GM21390 (cell line): ENCODE data around the gene CCDC3.

Source experiments
- ATAC-seq: cut with Tn5 transposase; IDR thresholded peaks from one replicate; pipeline ENCODE4 v1.9.1; 2021; ENCODE audit not compliant: unreplicated experiment

The CCDC3 gene

DNA sequence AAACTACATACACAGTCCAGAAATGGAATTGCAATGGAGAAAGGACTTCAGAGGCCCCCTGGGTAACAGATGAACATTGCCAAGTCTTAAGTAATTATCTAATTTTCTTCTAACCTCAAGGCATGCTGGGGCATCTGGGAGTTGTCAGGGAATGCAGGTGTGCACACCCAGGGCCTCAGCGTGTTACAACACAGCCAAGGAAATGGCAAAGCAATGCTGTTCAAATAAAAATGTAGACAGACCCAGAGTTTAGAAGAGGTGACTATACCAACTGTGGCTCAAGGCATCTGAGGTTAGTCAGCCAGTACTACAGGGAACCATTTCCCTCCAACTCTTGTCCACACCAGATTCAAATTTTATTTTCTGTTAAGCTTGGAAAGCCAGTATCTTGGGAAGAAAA is 73.6 kb downstream of the CCDC3 start:
- ATAC-seq: no peak

DNA sequence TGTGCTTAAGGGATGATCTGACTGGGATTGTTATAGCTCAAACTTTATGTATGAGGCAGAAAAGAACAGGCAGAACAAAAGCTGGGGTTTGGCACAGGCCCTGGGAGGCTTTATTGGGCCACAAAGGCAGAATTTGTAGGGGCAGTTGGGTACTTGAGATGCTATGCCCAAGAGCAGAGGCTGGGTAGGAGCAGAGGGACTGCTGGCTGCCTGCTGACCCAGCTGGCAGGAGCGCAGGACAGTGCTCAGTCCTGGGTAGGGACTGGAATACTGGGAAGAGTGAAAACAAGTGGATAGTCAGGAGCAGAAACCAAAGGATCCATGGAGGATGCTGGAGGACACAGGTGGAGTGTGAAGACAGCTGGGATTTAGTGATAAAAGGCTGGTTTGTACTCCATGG is 75.7 kb downstream of the CCDC3 start:
- no peak for ATAC-seq

DNA sequence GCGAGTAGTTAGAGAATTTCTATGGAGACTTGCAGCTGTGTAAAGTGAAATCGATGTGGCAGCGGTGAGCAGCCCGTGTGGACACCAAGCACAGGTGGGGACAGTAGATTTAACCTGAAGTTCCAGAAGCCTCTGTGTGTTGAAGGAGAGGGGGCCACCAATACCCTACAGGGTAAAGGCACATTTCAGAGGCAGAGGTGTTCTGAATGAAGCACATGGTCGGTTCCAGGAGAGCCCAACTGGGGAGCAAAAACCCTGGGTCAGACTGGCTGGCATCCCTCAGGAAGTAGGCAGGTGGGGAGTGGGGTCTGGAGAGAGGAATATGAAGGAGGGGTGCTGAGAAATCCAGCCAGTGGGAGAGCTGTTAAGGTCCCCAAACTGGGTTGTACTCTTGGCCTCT is 76.6 kb downstream of the CCDC3 start:
- ATAC-seq: no peak

DNA sequence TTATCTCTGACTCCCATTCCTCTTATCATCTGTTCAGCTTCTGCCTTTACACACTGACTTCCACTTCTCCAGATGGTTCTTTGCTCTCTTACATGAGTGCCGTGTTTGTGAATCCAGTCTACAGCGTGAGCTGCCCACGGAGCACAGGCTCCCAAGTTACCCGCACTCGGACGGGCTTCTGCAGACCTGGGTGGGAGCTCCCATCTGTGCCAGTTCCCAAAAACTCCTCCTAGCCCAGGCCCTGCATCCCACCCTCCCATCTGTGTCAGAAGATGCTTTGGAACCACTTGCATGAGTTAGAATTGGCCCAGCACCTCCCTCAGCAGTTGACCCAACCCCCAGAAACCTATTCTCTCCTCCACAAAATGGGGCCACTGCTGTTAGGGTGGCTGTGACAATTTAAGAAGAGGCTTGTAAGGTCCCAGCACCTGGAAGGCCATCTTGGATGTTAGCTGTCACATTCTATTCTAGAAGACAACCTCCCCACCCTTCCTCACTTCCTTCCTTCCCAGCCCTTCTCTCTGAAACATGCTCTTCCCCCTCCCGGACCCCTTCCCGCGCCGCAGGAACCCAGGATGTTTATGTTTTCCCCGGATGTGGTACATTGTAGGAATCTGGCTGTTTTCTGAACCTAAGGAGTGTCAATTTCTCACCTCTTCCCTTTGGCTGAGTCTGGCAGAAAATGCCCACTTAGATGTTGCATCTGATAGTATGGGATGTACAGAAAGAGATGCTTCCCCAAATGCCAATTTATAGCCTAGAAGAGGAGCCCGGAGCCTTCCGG is 79.2 kb downstream of the CCDC3 start:
- no peak for ATAC-seq

DNA sequence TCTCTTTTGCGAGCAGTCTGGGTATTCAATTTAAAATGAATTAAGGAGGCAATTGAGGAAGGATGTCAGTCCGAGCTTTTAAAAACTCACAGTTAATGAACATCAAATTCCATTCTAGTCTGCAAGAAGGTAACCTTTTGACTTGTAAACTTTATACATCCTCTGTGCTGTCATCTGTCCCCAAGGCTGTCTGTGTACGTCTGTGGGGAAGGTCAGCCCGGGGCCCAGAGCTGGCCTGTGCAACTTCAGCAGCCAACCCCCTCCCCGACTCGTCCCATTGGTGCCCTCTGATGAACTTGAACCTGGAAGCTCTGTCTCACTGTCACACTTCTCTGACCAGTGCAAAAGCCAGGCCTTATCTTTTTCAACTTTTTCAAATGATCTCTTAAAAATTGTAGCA is 80.3 kb downstream of the CCDC3 start:
- no peak for ATAC-seq

DNA sequence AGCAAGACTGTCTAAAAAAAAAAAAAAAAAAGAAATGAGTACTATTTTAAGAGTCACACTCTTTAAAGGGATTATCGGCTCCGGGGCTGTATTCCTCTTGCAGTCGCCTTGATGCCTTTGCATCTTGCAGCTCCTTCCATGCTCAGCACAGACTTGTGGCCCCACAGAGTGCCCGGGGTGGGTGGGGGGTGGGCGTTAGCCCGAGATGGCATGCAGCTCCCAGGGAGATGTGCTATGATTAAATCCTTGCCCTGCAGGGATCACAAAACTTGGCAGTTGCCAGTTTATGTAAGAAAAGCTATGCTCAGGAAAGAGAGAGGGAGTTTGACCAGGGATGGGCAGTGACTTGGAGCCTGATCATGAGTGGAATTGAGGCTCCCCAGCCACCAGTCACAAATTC is 81.9 kb downstream of the CCDC3 start:
- ATAC-seq: no peak

DNA sequence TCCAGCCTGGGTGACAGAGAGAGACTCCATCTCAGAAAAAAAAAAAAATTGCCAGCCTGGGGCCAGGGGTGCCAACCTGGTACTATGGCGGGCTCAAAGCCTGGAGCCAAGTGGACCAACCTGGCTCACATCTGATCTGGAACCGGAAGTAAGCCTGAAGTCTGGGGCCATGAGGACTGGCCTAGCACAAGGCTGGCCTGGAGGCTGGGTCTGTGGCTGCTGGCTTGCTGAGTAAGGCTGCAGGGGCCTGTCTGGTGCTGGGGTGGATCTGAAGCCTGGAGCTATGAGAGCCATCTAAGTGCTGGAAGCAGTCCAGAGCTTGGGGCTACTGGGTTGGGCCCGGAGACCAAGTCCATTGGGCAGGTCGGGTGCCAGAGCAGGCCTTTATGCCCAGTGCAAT is 84.9 kb downstream of the CCDC3 start:
- ATAC-seq: no peak

DNA sequence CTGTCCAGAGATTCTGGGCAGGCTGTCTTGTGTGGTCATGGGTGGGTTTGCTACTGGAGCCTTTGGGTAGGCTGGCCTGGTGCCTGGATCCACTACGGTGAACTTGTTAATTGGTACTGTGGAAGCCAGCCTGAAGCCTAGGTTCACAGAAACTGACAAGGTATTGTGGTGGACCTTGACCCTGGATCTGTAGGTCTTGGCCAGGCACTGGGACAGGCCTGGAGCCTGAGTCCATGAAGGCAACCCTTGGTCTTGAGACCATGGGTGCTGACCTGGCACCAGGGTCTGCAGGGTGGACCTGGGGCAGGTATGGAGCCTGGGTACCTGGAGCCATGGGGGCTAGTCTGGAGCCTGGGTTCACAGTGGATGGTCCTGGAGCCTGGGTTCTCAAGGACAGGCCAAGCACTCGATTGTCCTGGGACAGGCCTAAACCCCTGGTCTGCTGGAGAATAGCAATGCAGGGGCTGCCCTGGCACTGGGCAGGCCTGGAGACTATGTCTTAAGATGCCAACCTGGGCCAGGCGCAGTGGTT is 85.8 kb downstream of the CCDC3 start:
- no peak for ATAC-seq

DNA sequence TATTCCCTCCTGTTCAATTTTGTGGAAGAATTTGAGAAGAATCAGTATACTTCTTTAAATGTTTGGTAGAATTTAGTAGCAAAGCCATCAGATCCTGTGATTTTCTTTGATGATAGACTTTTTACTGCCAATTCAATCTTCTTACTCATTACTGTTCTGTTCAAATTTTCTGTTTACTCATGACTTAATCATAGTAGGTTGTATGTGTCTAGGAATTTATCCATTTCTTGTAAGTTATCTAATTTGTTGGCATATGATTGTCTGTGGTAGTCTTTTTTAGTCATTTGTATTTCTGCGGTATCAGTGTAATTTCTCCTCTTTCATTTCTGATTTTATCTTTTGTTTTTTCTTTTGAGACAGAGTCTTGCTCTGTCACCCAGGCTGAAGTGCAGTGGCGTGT is 87.4 kb downstream of the CCDC3 start:
- ATAC-seq: no peak

DNA sequence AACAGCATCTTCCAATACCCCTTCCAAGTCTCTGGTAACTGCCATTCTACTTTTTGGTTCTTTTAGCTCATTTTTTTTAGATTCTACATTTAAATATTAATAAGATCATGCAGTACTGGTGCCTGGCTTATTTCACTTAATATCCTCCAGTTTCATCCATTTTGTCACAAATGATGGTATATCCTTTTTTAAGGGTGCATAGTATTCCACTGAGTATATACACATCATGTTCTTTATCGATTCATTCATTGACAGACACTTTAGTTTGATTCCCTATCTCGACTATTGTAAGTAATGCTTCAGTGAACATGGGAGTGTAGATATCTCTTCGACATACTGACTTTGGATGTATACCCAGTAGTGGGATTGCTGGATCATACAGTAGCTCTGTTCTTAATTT is 89.7 kb downstream of the CCDC3 start:
- no peak for ATAC-seq

DNA sequence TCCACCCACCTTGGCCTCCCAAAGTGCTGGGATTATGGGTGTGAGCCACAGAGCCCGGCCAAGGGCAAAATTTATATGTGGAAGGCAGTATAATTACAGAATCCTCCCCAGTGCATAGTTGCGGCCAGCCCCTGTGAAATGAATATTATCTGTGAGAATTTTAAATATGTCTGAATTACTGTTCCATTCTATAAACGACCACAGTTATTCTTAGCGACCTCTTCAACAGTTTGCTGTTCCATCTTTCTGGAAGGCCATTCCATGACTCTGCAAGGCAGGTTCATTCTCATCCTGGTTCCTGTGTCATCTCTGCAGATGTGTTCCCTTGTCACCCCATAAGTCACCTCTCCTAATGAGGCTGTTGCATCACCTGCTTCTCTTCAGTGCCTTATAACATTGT is 90.7 kb downstream of the CCDC3 start:
- ATAC-seq: no peak

DNA sequence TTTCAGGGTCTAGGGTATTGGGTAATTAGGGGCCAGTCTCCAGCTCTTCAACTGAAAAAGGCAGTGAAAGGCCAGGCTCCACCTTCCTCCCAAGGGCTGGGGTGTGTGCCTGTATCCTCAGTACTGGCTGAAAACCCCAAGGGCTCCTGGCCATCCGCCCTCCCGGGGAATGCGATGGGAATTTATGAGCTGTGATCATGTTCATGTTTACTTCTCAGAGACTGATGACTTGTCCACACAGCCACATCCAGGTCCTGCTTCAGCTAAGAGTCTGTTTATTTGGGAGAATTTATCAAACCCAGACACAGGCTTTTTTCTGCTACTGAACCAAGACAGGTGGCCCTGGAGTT is 91.7 kb downstream of the CCDC3 start:
- no peak for ATAC-seq

DNA sequence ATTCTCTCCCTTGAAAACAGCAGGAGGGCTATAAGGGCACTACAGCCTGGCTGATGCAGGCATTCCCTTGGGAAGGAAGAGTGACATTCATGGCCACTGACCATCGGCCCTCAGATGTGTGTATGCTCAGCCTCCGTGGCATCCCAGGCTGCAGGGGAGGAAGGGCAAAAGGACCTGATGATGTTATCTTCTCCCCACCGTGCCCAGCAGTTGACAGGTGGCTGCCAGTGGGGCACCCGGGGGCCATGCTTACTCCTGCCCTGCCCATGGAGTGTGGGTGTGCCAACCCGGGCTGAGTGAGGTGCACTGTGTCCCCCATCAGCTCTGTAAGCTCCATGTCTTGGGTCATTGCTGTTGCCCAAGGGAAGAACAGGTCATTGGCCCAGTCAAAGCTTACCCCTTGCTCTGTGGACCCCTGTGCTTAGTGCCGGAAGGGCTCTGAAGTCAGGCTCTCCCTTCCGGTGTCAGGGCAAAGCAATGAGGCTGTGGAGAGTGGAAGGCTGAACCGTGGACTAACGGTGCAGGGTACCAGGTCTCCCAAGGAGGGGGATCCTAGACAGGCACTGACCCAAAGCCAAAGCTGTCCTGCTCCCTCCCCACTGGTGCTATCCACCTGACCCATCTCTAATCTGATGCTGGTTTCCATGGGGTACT is 92.2 kb downstream of the CCDC3 start:
- no peak for ATAC-seq

DNA sequence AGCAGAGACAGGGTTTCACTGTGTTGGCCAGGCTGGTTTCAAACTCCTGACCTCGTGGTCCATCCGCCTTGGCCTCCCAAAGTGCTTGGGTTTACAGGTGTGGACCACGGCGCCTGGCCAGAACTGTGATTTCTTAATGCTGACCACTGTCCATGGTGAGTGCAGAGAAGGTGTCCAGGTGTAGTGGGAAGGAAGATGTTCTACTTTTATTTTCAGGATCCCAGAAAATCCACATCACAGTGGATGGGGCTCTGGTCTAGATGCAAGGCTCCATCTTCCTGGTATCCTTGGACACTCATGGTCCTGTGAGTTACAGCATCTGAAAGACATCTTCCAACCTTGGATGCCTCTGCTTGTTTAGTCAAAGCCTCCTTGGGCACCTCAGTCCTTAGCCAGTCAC is 92.7 kb downstream of the CCDC3 start:
- ATAC-seq: no peak

DNA sequence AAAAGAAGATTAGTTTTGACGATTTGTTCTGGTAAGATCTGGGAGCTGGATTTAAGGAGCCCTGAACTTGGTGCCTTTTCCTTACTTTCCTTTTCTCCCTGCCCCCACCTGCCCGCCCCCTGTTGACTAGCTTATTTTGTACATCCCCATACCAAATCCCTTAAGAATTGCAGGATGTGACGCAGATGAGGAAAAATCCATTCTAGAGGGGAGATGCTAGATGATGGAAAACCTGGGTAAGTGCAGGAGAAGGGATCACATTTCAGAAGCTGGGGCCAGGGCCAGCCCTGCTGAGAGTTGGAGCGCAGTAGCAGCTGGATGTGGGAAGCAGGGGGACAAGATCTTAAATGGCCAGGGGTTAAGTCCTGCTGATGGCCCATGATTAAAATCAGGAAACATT is 93.9 kb downstream of the CCDC3 start:
- ATAC-seq: no peak

DNA sequence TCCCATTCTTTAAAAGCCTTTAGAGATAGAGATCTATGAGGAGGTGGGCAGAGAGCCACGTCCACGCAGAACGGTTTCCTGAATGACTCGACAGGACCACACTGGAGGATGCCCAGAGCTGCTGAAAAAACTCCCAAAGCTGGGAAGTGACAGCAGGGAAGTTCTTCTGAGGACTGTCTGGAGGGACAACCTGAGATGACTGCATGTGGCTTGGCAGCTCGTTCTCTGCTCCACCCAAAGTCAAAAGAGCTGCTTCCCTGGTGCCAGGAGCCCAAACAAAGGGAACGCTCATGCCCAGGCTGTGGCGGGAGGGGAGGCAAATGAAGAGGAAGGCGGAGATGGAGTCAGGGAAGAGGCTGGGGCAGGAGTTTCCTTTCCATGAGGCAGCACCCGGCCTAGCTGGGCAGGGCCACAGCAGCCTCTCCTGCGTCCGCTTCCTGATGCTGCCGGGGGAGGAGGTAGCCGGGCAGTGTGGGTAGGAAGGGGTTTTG is 95.4 kb downstream of the CCDC3 start:
- ATAC-seq: no peak

DNA sequence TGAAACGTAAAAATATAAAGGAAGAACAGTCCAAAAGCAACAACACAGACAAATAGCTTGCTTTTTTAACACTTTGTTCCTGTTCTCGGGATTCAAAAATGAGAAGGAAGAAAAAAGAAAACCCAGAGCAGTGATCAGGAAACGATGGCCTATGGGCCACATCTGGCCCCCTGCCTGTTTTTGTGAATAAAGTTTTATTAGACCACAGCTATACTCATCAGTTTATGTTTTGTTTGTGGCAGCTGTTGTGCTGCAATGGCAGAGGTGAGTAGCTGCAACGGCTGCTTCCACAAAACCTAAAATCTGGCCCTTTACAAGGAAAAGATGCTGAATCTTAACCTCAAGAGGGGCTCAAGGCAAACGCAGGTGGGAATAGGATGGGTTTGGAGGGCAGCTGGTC is 96.4 kb downstream of the CCDC3 start:
- ATAC-seq: no peak

DNA sequence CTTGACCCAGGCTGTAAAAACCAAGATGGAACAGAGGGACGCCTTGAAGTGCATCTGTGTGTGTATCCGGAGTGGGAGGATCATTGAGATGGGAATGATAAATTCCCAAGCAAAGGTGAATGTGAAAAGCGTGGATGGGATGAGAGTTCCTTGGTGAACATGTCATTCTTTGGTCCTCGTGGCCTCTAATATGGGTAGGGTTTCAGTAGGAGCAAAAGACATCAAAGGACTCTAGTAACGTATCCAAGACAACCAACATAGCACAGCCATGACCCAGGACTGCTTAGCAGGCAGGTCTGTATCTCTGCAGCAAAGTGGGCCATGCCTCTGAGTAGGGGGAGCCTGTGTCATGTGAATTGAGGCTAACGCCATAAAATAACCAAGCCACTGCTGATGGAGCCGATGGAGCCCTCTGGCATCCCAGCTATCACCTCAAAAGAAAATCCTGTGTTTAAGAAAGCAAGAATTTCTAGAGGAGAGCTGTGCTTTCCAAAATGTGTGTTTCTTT is 98.6 kb downstream of the CCDC3 start:
- no peak for ATAC-seq

DNA sequence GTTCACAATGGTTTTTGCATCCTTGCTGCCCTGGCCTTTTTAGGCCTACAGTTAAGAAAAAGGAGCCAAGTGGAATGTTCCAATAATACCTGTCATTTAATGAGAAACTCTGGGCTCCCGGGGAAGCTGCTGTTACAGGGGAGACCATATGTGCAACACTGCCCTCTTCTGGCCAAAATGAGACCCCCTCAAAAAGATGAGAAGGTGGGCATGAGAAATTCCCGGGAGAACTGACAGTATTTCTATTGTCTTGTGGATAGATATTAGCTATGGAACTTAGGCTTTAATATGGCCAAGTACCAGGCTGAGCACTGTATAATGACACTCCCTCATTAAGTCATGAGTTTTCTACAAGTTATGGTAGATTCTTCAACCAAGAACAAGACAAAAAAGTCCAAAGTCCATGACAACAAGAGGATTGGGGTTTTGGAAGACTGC is 99.4 kb downstream of the CCDC3 start:
- ATAC-seq: no peak

DNA sequence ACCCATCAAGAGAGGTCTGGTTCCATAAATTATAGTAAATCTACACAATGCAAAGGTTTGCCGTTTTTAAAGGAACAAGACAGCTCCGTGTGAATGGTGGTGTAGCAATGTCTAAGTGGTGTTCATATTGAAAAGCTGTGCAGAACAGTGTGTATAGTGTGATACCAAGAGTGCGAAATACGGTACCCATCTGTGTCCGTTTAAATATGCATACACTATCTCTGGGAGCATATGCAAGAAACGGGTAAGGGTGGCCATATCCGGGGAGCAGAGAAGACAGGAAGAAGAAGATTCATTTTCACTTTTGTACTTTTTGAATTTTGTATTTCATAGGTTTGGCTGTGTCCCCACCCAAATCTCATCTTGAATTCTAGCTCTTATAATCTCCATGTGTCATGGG is 102.0 kb downstream of the CCDC3 start:
- ATAC-seq: no peak

DNA sequence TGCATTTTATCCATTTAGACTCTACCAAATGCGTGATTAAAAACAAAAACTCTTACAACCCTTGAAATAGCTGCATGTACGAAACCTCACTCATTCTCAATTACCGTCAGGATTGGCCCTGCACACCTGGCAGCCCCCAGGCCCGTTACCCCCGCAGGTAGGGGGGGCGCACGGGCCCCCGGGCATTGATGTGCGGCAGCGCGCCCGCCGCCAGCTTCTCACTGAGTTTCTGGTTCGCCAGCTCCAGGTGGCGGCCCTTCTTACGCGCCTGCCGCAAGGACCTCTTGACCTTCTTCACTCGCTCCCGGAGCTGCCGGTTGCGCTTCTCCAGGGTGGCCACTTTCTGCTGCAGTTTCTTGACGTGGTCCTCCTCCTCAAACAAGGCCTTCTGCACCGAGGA is 103.2 kb downstream of the CCDC3 start:
- no peak for ATAC-seq

DNA sequence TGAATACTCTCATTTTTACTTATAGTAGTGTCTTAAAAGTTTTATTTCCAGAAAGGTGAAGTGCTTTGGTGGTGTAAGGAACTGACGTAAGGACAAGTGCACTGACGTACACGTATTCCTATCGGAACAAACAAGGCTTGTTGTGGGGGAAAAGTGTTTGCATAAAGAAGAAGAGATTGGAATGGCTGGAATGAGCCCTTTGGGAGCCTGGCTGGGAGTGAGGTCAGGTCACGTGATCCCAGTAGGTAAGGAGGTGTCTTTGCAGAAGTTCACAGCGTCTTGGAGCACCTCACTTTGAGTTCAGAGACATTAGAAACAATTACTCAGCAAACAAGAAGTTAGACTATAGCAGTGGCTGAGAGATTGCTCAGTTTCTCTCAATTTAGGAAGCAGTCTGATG is 104.2 kb downstream of the CCDC3 start:
- no peak for ATAC-seq
